H7 (cell line): ENCODE data around the gene PHF1. TPM values are rescaled to one million over a fixed set of nuclear protein-coding genes. Genes with fewer than 3 reads are reported as not detected.

Source experiments
- DNase-seq: peaks from one replicate; pipeline ENCODE4 v3.0.0; 2012
- H3K27me3 ChIP-seq: 2 replicates; pipeline ENCODE4 v1.6.0; 2011; ENCODE audit warnings: mild to moderate bottlenecking, low read length; ENCODE audit not compliant: control insufficient read depth, insufficient read depth
- H3K36me3 ChIP-seq: replicated peaks from 2 replicates; pipeline ENCODE4 v1.5.1; 2011; ENCODE audit warnings: low read length; ENCODE audit not compliant: control insufficient read depth, insufficient read depth
- H3K4me3 ChIP-seq: 2 replicates; pipeline ENCODE4 v1.5.1; 2011; ENCODE audit warnings: low read depth, mild to moderate bottlenecking, control low read depth, low read length, moderate library complexity; ENCODE audit not compliant: insufficient read depth
- total RNA-seq: library from RNA; depleted of rRNA; stranded (reverse); fragments of >200 nt; shearing (Covaris generic); gene quantifications from 2 replicates; pipeline ENCODE4 v1.2.3, GENCODE V29; 2014

PHF1 gene
- total RNA-seq, 1 experiment from 2014 or later: 38.3 TPM

- Histone ChIP-seq H3K27me3 (no peaks in the 10 kb centered on the region), H3K4me3 (no peak overlapping the region), H3K36me3 (peaks cover 70% of the 10 kb centered on the region)
- DNase-seq: no peak
Measured at GRCh38 chr6:33443025-33443424, 32.2 kb downstream of the PHF1 start.

- Histone ChIP-seq H3K4me3 (no peak overlapping the region), H3K36me3 (peaks cover 70% of the 10 kb centered on the region), H3K27me3 (no peaks in the 10 kb centered on the region)
- DNase-seq: peak; percentile 39
Measured at GRCh38 chr6:33443619-33444504, 33.0 kb downstream of the PHF1 start.

DNA sequence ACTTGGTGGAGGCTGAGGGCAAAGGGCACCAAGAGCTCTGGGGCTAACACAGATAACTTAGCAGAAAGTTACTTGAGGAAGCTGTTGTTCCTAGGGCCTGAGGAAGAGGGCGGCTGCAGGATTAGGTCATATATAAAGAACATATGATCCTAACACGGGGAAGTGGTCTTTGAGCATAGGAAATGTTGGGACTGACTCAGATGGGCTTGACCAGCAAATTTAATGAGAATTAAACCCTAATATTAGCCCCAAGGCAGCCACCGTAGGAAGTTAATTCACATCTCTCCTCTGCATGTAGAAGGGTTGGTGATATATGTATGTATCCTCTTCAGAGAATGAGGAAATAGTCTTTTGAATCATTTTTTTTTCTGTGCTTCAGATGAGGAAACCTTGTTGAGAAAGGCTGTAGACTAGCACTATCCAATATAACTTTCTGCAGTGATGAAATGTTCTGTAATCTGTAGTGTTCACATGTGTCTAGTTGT lies 34.3 kb downstream of the PHF1 start:
- Histone ChIP-seq H3K4me3 (no peak overlapping the region), H3K27me3 (no peaks in the 10 kb centered on the region), H3K36me3 (peaks cover 71% of the 10 kb centered on the region)
- peak; percentile 19 for DNase-seq

DNA sequence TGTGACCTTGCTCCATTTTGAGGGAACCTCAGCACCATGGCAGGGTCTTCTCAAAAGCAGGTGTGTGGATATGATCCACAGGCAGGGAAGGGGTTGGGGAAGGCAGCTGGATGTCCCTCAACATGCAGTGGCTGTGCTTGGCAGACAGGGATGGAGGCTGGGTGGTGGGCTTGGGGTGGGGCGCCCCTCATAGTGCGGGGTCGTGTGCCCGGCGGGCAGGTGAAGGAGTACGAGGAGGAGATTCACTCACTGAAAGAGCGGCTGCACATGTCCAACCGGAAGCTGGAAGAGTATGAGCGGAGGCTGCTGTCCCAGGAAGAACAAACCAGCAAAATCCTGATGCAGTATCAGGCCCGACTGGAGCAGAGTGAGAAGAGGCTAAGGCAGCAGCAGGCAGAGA lies 35.5 kb downstream of the PHF1 start:
- peak; percentile 30 for DNase-seq
- no peak overlapping the region for H3K4me3 ChIP-seq
- no peaks in the 10 kb centered on the region for H3K27me3 ChIP-seq
- H3K36me3 ChIP-seq: peaks cover 64% of the 10 kb centered on the region

- DNase-seq: peak; percentile 37
- Histone ChIP-seq H3K36me3 (peaks cover 36% of the 10 kb centered on the region), H3K27me3 (no peaks in the 10 kb centered on the region), H3K4me3 (no peak overlapping the region)
Measured at GRCh38 chr6:33450434-33450833, 39.6 kb downstream of the PHF1 start.

GRCh38 chr6:33451606-33452005 lies 40.8 kb downstream of the PHF1 start:
- H3K4me3 ChIP-seq: no peak overlapping the region
- DNase-seq: no peak
- no peaks in the 10 kb centered on the region for H3K27me3 ChIP-seq
- H3K36me3 ChIP-seq: peaks cover 34% of the 10 kb centered on the region

DNA sequence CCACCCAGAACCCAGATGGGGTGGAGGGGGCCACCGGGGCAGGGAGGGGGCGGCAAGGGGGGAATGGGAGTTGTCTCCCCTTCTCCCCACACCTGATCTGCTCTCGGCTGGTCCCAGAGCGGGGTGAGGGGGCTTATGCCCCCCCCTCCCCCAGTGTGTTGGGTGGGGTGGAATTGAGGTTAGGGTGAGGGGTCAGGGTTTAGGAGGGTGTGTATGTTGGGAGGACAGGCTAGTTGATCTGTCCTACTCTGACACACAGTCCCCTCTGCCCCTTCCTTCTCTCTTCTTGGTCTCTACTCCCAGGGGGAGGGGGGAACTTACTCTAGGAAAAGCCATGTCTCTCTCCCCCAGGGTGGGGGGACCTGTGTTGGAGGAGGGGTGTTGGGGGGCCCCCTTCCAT lies 41.7 kb downstream of the PHF1 start:
- peak; percentile 58 for DNase-seq
- Histone ChIP-seq H3K36me3 (peaks cover 27% of the 10 kb centered on the region), H3K27me3 (no peaks in the 10 kb centered on the region), H3K4me3 (no peak overlapping the region)

DNA sequence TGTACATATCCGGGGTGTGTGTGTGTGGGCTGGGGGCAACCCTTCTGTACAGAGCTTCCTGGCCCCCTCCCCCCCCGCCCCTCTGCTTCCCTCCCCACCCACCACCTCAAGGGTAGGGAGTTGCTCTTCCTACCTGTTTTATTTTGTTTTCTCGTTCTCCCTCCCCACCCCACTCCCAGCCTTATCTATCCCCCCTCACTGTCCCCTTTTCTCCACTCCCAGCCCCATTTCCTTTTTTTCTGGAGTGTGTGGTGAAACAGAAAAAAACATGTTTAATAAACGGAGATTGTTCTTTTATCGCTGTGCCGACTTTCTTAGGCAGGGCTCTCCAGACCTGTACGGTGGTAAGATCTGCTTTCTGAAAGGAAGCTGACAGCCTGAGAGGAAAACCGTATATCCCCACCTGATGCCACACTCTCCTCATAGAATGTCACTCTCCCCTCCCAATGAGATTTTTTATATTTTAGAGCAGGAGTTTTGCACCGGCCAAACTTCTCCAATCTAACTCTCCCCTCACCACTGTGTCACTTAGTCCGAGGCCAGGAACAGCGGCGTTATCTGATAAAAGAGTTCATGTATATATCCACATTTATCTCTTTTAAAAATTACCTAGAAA lies 42.7 kb downstream of the PHF1 start:
- no peaks in the 10 kb centered on the region for H3K27me3 ChIP-seq
- peak overlapping the region; percentile 79 for H3K4me3 ChIP-seq
- peaks cover 18% of the 10 kb centered on the region for H3K36me3 ChIP-seq
- peak; percentile 72 for DNase-seq

GRCh38 chr6:33454009-33454946 lies 43.5 kb downstream of the PHF1 start, which contains the start of gene ZBTB9:
ZBTB9 (plus strand) TSS chr6:33454576; CDS start chr6:33455101, 525 bp downstream.
- DNase-seq: peak; percentile 100
- Histone ChIP-seq H3K27me3 (no peaks in the 10 kb centered on the region), H3K36me3 (peaks cover 10% of the 10 kb centered on the region), H3K4me3 (peak within 1 kb of the TSS; percentile 79)

GRCh38 chr6:33455051-33455450 lies 44.2 kb downstream of the PHF1 start:
- no peaks in the 10 kb centered on the region for H3K27me3 ChIP-seq
- DNase-seq: peak; percentile 27
- H3K36me3 ChIP-seq: peaks cover 6% of the 10 kb centered on the region
- H3K4me3 ChIP-seq: peak overlapping the region; percentile 79

GRCh38 chr6:33456156-33456555 lies 45.3 kb downstream of the PHF1 start:
- no peak for DNase-seq
- Histone ChIP-seq H3K36me3 (peaks cover 6% of the 10 kb centered on the region), H3K4me3 (no peak overlapping the region), H3K27me3 (no peaks in the 10 kb centered on the region)

- Histone ChIP-seq H3K36me3 (peaks cover 6% of the 10 kb centered on the region), H3K4me3 (no peak overlapping the region), H3K27me3 (no peaks in the 10 kb centered on the region)
- DNase-seq: no peak
Measured at GRCh38 chr6:33458676-33459075, 47.9 kb downstream of the PHF1 start.

DNA sequence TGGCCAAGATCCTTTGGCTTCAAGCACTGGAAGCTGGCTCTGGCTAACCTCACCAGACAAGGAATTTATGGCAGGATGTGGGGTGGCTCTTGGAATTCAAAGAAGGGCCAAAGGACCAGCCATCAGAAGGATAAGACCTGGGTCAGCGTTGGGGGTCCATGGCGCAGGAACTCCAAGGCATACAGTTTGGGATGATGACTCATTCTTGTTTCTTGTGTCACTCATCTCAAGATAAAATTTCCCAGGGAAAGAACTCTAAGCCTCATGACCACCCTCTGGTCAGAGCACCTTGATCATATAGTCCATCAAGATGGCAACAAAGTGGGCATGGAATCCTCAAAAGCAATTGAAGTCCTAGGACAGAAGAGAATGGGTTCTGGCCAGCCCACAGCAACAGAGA lies 48.4 kb downstream of the PHF1 start:
- DNase-seq: no peak
- no peak overlapping the region for H3K4me3 ChIP-seq
- H3K27me3 ChIP-seq: no peaks in the 10 kb centered on the region
- H3K36me3 ChIP-seq: peaks cover 6% of the 10 kb centered on the region
